HG02798 (cell line): ENCODE measurements around the gene KCNG2.
"Not testable (repeated sequence)": the region's sequence is repeated elsewhere in the genome, so short reads cannot be mapped to it uniquely, and the experiment has no call there.

Source experiments
- ATAC-seq: cut with Tn5 transposase; IDR thresholded peaks from one replicate; pipeline ENCODE4 v1.9.1; 2021; ENCODE audit warnings: mild to moderate bottlenecking; ENCODE audit not compliant: unreplicated experiment, poor library complexity

The KCNG2 gene

GRCh38 chr18:79797518-79798345, at the start of gene KCNG2:
Gene KCNG2 (plus strand): TSS chr18:79797938. CDS start chr18:79863668, 65,730 bp downstream.
- ATAC-seq, result no peak

GRCh38 chr18:79748321-79749180, 49.2 kb upstream of the KCNG2 start:
- no peak for ATAC-seq

- ATAC-seq, result no peak
Measured at GRCh38 chr18:79749251-79750191, 48.2 kb upstream of the KCNG2 start.

- ATAC-seq, result no peak
Measured at GRCh38 chr18:79750980-79751571, 46.7 kb upstream of the KCNG2 start.

GRCh38 chr18:79751918-79752578, 45.7 kb upstream of the KCNG2 start:
- not testable (repeated sequence) for ATAC-seq

GRCh38 chr18:79752946-79753345, 44.8 kb upstream of the KCNG2 start:
- not testable (repeated sequence) for ATAC-seq

GRCh38 chr18:79753391-79753851, 44.3 kb upstream of the KCNG2 start:
- ATAC-seq, result no peak

- ATAC-seq, result no peak
Measured at GRCh38 chr18:79754022-79754761, 43.5 kb upstream of the KCNG2 start.

GRCh38 chr18:79754831-79755351, 42.8 kb upstream of the KCNG2 start:
- ATAC-seq, result no peak

GRCh38 chr18:79755496-79756142, 42.1 kb upstream of the KCNG2 start:
- no peak for ATAC-seq

GRCh38 chr18:79756143-79756500, 41.6 kb upstream of the KCNG2 start:
- ATAC-seq, result no peak

GRCh38 chr18:79756826-79757225, 40.9 kb upstream of the KCNG2 start:
- ATAC-seq, result no peak

GRCh38 chr18:79760348-79760747, 37.4 kb upstream of the KCNG2 start:
- no peak for ATAC-seq

- no peak for ATAC-seq
Measured at GRCh38 chr18:79760881-79761280, 36.9 kb upstream of the KCNG2 start.

- no peak for ATAC-seq
Measured at GRCh38 chr18:79763407-79763806, 34.3 kb upstream of the KCNG2 start.

GRCh38 chr18:79764131-79764530, 33.6 kb upstream of the KCNG2 start:
- ATAC-seq, result no peak

- no peak for ATAC-seq
Measured at GRCh38 chr18:79765491-79766245, 32.1 kb upstream of the KCNG2 start.
